HG02759 (cell line): ENCODE results near the gene NIP7.
"Not testable (repeated sequence)": the region's sequence is repeated elsewhere in the genome, so short reads cannot be mapped to it uniquely, and the experiment has no call there.

Experiments
- ATAC-seq: cut with Tn5 transposase; IDR thresholded peaks from one replicate; pipeline ENCODE4 v1.9.1; 2021; ENCODE audit warnings: mild to moderate bottlenecking, moderate library complexity; ENCODE audit not compliant: unreplicated experiment

The NIP7 gene

GRCh38 chr16:69339289-69340094, at the start of gene NIP7, which contains the start of gene COG8:
NIP7 (plus strand) TSS chr16:69339772; CDS start chr16:69339830, 58 bp downstream.
COG8 (minus strand) TSS chr16:69339564; CDS start chr16:69339552, 12 bp downstream.
- ATAC-seq: peak; percentile 90

- ATAC-seq: not testable (repeated sequence)
Measured at GRCh38 chr16:69291657-69292056, 47.9 kb upstream of the NIP7 start.

GRCh38 chr16:69293401-69293800, 46.2 kb upstream of the NIP7 start:
- ATAC-seq: no peak

GRCh38 chr16:69294051-69294450, 45.5 kb upstream of the NIP7 start:
- no peak for ATAC-seq

GRCh38 chr16:69296771-69297170, 42.8 kb upstream of the NIP7 start:
- not testable (repeated sequence) for ATAC-seq

- no peak for ATAC-seq
Measured at GRCh38 chr16:69298261-69298660, 41.3 kb upstream of the NIP7 start.

- no peak for ATAC-seq
Measured at GRCh38 chr16:69301187-69301586, 38.4 kb upstream of the NIP7 start.

GRCh38 chr16:69301861-69302260, 37.7 kb upstream of the NIP7 start:
- ATAC-seq: no peak

GRCh38 chr16:69302301-69302700, 37.3 kb upstream of the NIP7 start:
- ATAC-seq: no peak

- ATAC-seq: no peak
Measured at GRCh38 chr16:69306031-69306430, 33.5 kb upstream of the NIP7 start.

GRCh38 chr16:69307091-69307490, 32.5 kb upstream of the NIP7 start:
- ATAC-seq: no peak

GRCh38 chr16:69307856-69308255, 31.7 kb upstream of the NIP7 start:
- no peak for ATAC-seq

GRCh38 chr16:69309316-69309715, 30.3 kb upstream of the NIP7 start:
- no peak for ATAC-seq

- peak; percentile 93 for ATAC-seq
Measured at GRCh38 chr16:69310653-69311532, 28.7 kb upstream of the NIP7 start, which contains the start of gene VPS4A. VPS4A (plus strand) TSS chr16:69311350; CDS start chr16:69311512, 162 bp downstream.

GRCh38 chr16:69311533-69312387, 27.8 kb upstream of the NIP7 start:
- ATAC-seq: peak; percentile 57

GRCh38 chr16:69313469-69313868, 26.1 kb upstream of the NIP7 start:
- ATAC-seq: no peak

GRCh38 chr16:69314534-69314933, 25.0 kb upstream of the NIP7 start:
- no peak for ATAC-seq

GRCh38 chr16:69315486-69316311, 23.9 kb upstream of the NIP7 start:
- ATAC-seq: no peak

- ATAC-seq: no peak
Measured at GRCh38 chr16:69316595-69317034, 23.0 kb upstream of the NIP7 start.
